ENCODE data around the gene RD3L. TPM values are rescaled to one million over a fixed set of nuclear protein-coding genes. Genes with fewer than 3 reads are reported as not detected.

The RD3L gene
- total RNA-seq, 4 donors from 2014 or later = not detected

- Histone ChIP-seq H3K27ac (no peak overlapping the region), H3K36me3 (peaks cover 0 to 3% of the 10 kb centered on the region in 2 donors), H3K9me3 (no peaks in the 10 kb centered on the region), H3K4me1 (peaks cover 0 to 20% (median 0%) of the 10 kb centered on the region in 3 donors), H3K4me3 (no peak overlapping the region), H3K27me3 (peaks cover 3% of the 10 kb centered on the region)
- no peak for ATAC-seq
- TF ChIP-seq CTCF (IDR thresholded peaks at IDR 0.05) (no peak), POLR2AphosphoS5 (IDR thresholded peaks at IDR 0.05) (no peak), POLR2A (IDR thresholded peaks at IDR 0.05) (no peak), EP300 (IDR thresholded peaks at IDR 0.05) (no peak)
- 25 to 29% methylated on average over 5 to 6 of the region's 22 CpGs for WGBS, 2 donors (ENCODE audit: low coverage in 1 of 2)
Observed at GRCh38 chr14:103905842-103906456, 36.4 kb downstream of the RD3L start.

- no peak for ATAC-seq
- Histone ChIP-seq H3K36me3 (no peaks in the 10 kb centered on the region), H3K4me3 (no peak overlapping the region), H3K9me3 (no peaks in the 10 kb centered on the region), H3K4me1 (peaks cover 0 to 9% (median 0%) of the 10 kb centered on the region in 3 donors), H3K27me3 (peaks cover 6% of the 10 kb centered on the region), H3K27ac (no peak overlapping the region)
- WGBS, 2 donors (ENCODE audit: low coverage in 1 of 2) = 80 to 100% methylated on average over 1 to 2 of the region's 2 CpGs
- TF ChIP-seq POLR2AphosphoS5 (IDR thresholded peaks at IDR 0.05) (no peak), POLR2A (IDR thresholded peaks at IDR 0.05) (no peak), CTCF (IDR thresholded peaks at IDR 0.05) (no peak), EP300 (IDR thresholded peaks at IDR 0.05) (no peak)
Observed at GRCh38 chr14:103904493-103905107, 37.7 kb downstream of the RD3L start.

- Histone ChIP-seq H3K4me1 (peaks cover 0 to 16% (median 0%) of the 10 kb centered on the region in 3 donors), H3K9me3 (no peaks in the 10 kb centered on the region), H3K4me3 (no peak overlapping the region), H3K27me3 (peaks cover 6% of the 10 kb centered on the region), H3K27ac (no peak overlapping the region), H3K36me3 (no peaks in the 10 kb centered on the region)
- 100% methylated on average over 1 of the region's 14 CpGs; no CpG with 5 or more reads in 1 of the 2 donors for WGBS, 2 donors (ENCODE audit: low coverage in 1 of 2)
- TF ChIP-seq CTCF (IDR thresholded peaks at IDR 0.05) (no peak), POLR2AphosphoS5 (IDR thresholded peaks at IDR 0.05) (no peak), POLR2A (IDR thresholded peaks at IDR 0.05) (no peak), EP300 (IDR thresholded peaks at IDR 0.05) (no peak)
- ATAC-seq = no peak
Observed at GRCh38 chr14:103899833-103900232, 42.5 kb downstream of the RD3L start.

- no peak overlapping the region for H3K27ac ChIP-seq
- no peaks in the 10 kb centered on the region for H3K9me3 ChIP-seq
- H3K27me3 ChIP-seq = peaks cover 6% of the 10 kb centered on the region
- H3K4me1 ChIP-seq = peaks cover 0 to 16% (median 0%) of the 10 kb centered on the region in 3 donors
- no peak overlapping the region for H3K4me3 ChIP-seq
- no peak for ATAC-seq
- TF ChIP-seq EP300 (IDR thresholded peaks at IDR 0.05) (no peak), POLR2AphosphoS5 (IDR thresholded peaks at IDR 0.05) (no peak), CTCF (IDR thresholded peaks at IDR 0.05) (no peak), POLR2A (IDR thresholded peaks at IDR 0.05) (no peak)
- 0 to 31% methylated on average over 1 to 3 of the region's 13 CpGs for WGBS, 2 donors (ENCODE audit: low coverage in 1 of 2)
- no peaks in the 10 kb centered on the region for H3K36me3 ChIP-seq
Observed at GRCh38 chr14:103899316-103899715, 43.0 kb downstream of the RD3L start.

GRCh38 chr14:103898711-103899110 is 43.6 kb downstream of the RD3L start:
- no CpG with 5 or more reads among the region's 9 CpGs for WGBS, 2 donors (ENCODE audit: low coverage in 1 of 2)
- ATAC-seq = no peak
- Histone ChIP-seq H3K4me3 (no peak overlapping the region), H3K27me3 (peaks cover 6% of the 10 kb centered on the region), H3K27ac (no peak overlapping the region), H3K4me1 (peaks cover 0 to 16% (median 0%) of the 10 kb centered on the region in 3 donors), H3K9me3 (no peaks in the 10 kb centered on the region), H3K36me3 (no peaks in the 10 kb centered on the region)
- TF ChIP-seq POLR2AphosphoS5 (IDR thresholded peaks at IDR 0.05) (no peak), EP300 (IDR thresholded peaks at IDR 0.05) (no peak), POLR2A (IDR thresholded peaks at IDR 0.05) (no peak), CTCF (IDR thresholded peaks at IDR 0.05) (no peak)

All from gastroesophageal sphincter (tissue), 4 donors.